ENCODE measurements around the gene CHST5.

The CHST5 gene

GRCh38 chr16:75535901-75536300 is at the start of gene CHST5:
Gene CHST5 (minus strand): TSS chr16:75536108. CDS start chr16:75530384, 5,724 bp downstream.
- no peak for DNase-seq (ENCODE audit: low read depth)

- DNase-seq (ENCODE audit: low read depth): no peak
Observed at GRCh38 chr16:75584108-75584507, 48.2 kb upstream of the CHST5 start.

DNA sequence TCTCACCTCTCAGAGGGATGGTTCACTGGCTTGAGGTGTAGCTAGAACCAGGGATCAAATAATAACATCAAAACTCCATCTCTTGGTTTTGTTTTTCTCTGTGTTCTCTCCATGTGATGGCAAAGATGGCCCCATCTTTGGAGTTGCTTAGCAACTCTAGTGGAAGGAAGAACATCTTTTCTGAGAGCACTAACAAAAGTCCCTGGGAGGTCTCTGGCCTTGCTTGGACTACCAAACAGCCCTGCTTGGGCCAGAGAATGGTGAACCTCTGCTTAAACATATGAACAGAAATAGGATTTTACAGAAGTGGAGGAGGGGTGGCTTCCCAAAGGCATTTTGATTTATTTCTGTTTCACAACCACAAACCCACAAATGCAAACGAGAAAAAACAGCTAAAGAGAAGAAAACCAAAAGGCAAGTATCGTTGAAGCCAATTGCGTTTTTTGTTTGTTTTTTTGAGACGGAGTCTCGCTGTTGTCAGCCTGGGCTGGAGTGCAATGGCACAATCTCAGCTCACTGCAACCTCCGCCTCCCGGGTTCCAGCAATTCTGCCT is 43.5 kb upstream of the CHST5 start:
- no peak for DNase-seq (ENCODE audit: low read depth)

DNA sequence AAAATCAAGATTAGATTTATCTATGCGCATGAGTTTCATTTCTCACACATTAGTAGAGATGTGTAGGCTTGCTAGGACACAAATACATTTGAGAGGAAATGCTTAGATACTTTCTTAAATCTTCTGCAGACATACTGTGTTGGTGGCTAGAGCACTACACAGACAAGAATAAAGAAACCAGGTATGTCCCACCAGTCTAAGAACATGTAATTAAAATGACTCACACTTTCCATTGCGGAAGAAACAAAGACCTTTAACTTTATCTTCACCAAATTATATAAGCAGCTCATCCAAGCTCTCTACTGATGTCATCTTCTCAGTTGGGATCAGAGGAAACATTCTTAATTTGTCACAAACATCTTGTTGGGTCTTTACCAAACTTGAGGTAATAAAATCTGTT is 42.8 kb upstream of the CHST5 start:
- DNase-seq (ENCODE audit: low read depth): no peak

- DNase-seq (ENCODE audit: low read depth): no peak
Observed at GRCh38 chr16:75578212-75578611, 42.3 kb upstream of the CHST5 start.

DNA sequence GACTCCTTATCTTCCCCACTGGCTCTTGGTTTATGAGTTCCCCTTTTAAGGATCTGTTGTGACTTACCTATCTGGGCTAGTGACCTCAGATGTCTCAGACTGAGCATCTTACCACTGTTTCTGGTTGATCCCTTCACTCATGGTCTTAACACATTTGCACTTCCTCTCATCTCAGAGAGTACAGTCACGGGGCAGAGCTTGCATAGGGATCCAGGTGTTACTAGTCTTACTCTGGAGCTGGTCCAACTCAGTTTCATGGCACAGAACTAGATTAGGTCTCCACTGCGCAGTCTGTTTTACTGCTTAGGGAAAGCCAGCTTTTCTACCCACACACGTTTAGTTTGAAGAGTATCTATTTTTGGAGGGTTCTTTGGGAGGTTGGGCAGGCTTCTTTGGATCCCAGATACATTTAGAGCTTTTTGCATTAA is 40.5 kb upstream of the CHST5 start:
- no peak for DNase-seq (ENCODE audit: low read depth)

- DNase-seq (ENCODE audit: low read depth): no peak
Observed at GRCh38 chr16:75575958-75576357, 40.0 kb upstream of the CHST5 start.

DNA sequence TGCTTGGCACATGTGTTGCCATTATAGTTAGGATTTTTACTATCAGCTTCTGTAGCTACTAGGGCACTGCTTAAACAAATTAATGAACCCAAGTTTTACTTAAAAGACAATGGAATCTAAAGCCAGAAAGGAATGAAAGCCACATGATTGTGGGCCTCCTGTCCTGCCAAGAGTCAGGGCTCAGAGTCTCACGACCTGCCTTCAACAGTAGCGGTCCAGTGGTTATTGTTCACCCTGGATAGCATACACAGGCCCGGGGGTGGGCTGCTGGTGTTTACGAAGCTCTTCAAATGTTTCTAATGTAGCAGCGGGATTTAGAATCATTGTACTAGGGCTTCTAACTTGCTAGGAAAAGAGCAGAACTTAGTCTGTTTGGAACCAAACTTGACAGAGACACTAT is 38.0 kb upstream of the CHST5 start:
- no peak for DNase-seq (ENCODE audit: low read depth)

DNA sequence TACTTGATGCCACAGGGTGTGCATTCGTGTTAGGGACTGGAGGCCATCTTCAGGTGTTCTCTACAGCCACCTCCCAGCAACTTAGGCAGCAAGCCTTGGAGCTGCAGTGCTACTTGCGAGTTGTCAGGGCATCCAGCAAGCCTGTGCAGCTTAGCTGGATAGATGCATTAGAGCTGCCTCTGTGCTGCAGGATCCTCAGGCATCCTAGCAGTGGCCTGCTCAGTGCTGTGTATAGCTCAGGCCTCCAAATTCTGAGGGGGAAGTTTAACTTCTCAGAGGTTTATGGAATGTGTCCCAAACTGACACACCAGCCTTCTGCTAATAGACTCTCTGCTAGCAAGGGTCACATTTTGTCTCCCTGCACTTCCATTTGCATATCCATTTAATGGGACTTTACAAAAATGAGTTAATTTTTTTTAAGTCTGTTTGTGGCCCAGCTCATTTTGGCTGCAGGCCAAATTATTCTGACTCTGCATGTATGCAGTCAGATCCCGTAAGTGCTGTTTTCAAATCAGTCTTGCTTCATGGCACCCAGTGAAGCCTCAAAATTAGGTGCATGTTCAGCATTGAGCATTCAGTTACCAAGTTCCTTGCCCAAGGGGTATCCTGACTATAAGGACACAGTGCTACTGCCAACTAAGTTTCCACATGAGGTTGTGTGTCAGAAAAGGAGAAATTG is 37.1 kb upstream of the CHST5 start:
- no peak for DNase-seq (ENCODE audit: low read depth)

DNA sequence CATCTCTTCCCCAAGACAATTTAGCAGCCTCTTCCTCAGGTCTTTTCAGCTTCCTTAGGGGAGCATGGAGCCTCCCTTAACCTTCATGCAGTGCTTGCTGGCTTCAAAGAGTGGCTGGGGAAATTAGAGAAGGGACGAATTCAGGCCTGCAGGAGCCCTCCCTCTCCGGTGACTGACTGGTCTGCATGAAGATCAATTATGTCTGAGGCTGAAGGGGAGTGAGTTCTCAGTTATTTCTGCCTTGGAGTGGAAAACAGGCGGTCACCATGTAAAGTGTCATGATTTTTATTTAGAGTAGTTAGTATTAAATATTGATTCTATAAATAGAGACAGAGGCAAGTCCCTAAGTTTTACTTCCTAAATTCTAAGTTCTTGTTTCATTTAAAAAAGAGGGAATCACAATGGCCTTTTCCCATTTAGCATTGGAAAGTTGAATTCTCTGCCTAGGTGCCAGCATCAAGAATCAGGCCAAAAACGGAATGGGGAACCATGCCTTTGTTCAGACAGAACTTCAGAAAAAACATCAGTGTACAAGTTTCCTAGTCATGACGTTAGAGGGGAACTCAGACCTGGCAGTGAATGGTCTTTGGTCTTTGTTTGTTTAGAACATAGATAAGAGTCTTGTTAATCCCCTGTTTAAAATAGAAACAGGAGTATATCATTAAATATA is 34.6 kb upstream of the CHST5 start:
- no peak for DNase-seq (ENCODE audit: low read depth)

DNA sequence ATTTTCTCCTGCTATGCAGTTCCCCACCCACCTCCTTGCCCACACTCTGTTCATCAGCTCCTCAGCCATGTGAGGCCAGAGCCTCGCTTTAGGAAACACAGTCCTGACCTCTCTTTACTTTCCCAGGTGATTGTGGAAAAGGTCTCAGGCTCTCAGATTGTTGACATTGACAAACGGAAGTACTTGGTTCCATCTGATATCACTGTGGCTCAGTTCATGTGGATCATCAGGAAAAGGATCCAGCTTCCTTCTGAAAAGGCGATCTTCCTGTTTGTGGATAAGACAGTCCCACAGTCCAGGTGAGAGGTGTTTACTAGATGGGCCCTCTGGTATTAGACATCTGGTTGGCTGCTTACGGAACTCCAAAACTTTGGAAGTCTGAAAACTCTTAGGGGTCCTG is 32.0 kb upstream of the CHST5 start:
- DNase-seq (ENCODE audit: low read depth): no peak

DNA sequence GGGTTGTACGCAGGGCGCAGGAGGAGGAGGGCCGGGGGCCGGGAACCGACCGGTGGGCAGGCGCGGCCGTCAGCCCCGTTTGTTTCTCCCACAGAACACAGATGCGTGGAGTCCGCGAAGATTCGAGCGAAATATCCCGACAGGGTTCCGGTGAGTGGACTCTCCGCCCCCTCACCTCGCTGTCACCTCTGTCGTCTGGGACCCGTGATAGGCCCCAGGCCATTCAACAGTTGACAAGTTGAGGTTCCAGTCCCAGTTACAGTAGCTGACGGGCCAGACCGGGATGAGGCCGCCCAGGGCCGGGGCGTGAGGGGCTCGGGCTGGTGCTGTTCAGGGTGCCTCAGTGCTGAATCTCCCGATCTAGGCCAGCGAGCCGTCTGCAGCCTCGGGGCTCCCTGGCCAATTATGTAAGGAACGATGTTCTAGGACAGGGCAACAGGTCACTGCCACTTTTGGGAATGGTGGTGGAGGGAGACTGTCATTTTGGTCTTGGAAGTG is 30.9 kb upstream of the CHST5 start:
- DNase-seq (ENCODE audit: low read depth): no peak

DNA sequence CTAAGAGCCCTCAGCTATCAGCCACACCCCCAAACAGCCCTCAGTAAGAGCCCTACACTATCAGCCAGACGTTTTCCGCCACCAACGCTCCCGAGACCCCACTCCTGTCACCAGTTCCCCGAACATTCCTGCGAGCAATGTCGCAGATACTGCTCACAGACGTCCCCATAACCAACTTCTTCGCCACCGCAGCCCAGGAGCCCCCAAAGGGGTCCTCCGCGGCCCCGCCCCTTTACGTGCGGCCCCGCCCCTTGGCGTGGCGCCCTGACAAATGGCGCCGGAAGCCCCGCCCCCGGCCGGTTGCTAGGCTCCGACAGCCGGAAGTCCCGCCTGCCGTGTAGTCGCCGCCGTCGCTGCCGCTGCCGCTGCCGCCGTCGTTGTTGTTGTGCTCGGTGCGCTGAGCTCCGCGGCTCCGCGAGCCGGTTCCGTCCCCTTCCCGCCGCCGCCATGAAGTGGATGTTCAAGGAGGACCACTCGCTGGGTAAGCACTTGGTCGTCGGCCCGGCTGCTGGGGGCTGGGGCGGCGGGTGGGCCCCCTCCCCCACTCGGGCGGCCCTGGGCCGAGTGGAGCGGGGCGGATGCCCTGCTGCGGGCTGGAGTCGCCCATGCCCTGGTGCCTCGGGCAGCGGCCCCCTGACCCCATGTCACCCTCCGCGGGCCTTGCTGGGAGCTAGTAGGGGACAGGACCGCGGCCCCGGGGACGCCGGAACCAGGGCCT is 30.3 kb upstream of the CHST5 start, which contains the start of gene GABARAPL2:
GABARAPL2 (plus strand) TSS at position 340 of the 718 bp plus-strand sequence; CDS start at position 448, 108 bp downstream.
- DNase-seq (ENCODE audit: low read depth): peak; percentile 87

GRCh38 chr16:75565640-75566039 is 29.7 kb upstream of the CHST5 start:
- no peak for DNase-seq (ENCODE audit: low read depth)

GRCh38 chr16:75559564-75560372 is 23.9 kb upstream of the CHST5 start:
- no peak for DNase-seq (ENCODE audit: low read depth)

GRCh38 chr16:75558846-75559401 is 23.0 kb upstream of the CHST5 start:
- no peak for DNase-seq (ENCODE audit: low read depth)

DNA sequence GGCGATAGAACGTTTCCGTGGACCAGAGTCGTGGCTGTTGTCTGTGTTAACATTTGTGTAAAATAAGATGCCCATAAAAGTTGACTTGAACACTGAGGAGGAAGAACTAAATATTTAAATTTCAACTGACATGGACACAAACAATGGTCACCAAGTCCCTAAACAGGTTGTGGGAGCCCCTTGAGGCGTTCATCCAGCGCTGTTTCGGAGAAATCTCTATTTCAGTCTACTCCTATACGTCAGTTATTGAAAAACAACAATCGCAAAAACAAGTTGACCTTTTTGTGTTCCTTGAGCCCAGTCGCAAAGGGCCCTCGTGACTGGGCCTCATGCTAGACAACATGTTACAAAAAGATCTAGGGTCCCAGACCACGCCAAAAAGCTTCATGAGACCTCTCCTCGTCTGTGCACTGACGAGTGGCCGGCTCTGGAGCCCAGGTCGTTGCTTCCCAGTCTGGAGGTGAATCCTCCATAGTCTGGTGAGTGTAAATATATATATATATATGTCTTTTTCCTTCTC is 20.6 kb upstream of the CHST5 start:
- no peak for DNase-seq (ENCODE audit: low read depth)

DNA sequence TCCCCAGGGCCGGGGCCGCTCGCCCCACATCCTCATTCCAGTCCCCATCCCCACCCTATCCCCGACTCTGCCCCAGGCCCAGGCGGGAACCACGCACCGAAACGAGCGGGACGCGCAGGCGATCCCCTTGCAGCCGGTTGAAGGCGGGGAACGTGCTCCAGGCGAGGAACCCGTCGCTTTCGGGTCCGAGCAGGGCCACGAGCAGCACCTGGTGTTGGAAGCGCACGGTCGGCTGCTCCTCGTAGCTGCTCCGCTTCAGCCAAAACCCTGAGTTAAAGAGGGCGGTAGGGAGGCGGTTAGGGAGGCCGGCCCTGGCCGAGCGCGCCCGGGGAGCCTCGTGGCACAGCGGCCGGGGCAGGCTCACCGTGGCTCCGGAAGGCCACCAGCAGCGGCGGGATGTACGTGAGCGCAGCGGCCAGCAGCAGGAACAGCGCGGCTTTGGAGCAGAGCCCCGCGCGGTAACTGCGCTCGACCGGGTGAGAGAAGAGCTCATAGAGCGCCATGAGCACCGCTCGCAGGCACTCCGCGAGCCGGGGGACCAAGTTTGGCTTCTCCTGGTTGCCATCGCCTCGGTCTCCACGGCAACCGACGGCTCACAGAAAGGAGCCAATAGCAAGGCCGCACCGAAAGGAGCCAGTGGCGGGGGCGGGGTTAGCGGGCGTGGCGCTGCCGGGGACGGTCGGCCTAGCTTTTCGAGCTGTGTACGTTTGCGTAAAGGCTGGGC is 20.0 kb upstream of the CHST5 start, which contains the start of gene TMEM231:
TMEM231 (minus strand) TSS at position 546 of the 724 bp plus-strand sequence; CDS start at position 503, 43 bp downstream.
- DNase-seq (ENCODE audit: low read depth): peak; percentile 92

GRCh38 chr16:75555213-75555706 is 19.4 kb upstream of the CHST5 start:
- no peak for DNase-seq (ENCODE audit: low read depth)

GRCh38 chr16:75552951-75553350 is 17.0 kb upstream of the CHST5 start:
- DNase-seq (ENCODE audit: low read depth): no peak

Measured in stimulated activated CD8-positive, alpha-beta memory T cell treated with anti-CD3 and anti-CD28 coated beads, Interleukin-12 subunit alpha, Interleukin-12 subunit beta, amount 100 ng/mL, for 1 hour (primary cell).